HepG2 (cell line): ENCODE results near the gene PRKAR2B. TPM values are rescaled to one million over a fixed set of nuclear protein-coding genes. Genes with fewer than 3 reads are reported as not detected.

ENCODE experiments used
- ATAC-seq: fragments of 200-7000 bp; cut with Tn5 transposase; 3 replicates; pipeline ENCODE4 v1.9.1; 2020; ENCODE audit warnings: mild to moderate bottlenecking, moderate library complexity
- BruUV-seq: library from RNA; stranded (reverse); fragments of 400-500 nt; replicated peaks from 2 replicates; lab custom pipeline; 2021; lab: Mats Ljungman, UMichigan
- CTCF ChIA-PET: fragments of 300-600 bp; formaldehyde crosslinking; extraction: SDS; loops from one replicate; lab custom pipeline; 2021; ENCODE audit warnings: low total read pairs, inconsistent platforms, low intra/inter-chr PET ratio; lab: Yijun Ruan, JAX
- POLR2A ChIA-PET: fragments of 350-600 bp; sonication (Branson Sonifier 250); formaldehyde crosslinking; loops from one replicate; lab custom pipeline; 2020; ENCODE audit warnings: antibody characterized with exemption, inconsistent platforms; lab: Yijun Ruan, JAX
- DNase-seq: peaks from one replicate; pipeline ENCODE4 v3.0.0-alpha.2; 2015; ENCODE audit warnings: low spot score
- FAIRE-seq: peaks from 3 replicates; lab custom pipeline; 2011; peaks lifted over from hg19 to GRCh38; lab: Jason Lieb, UNC
- H2AFZ ChIP-seq: one replicate; pipeline ENCODE4 v1.6.1; 2011; ENCODE audit warnings: low read length, inconsistent platforms
- H3K27ac ChIP-seq: fragments of 300-600 bp; 3 replicates; pipeline ENCODE4 v1.8.0; 2011; ENCODE audit warnings: mixed run types, mild to moderate bottlenecking, mixed read lengths, low read length, inconsistent platforms; ENCODE audit not compliant: insufficient read depth; ENCODE audit errors: extremely low read length
- H3K27me3 ChIP-seq, 2 experiments: fragments of 200-600 bp in 1 of 2; 2 replicates in 1 of 2; 3 replicates in 1 of 2; pipeline versions ENCODE4 v1.6.0 to v1.8.0; 2011; ENCODE audit warnings: low read length in 2 of 2, mild to moderate bottlenecking in 2 of 2, moderate library complexity in 2 of 2, inconsistent platforms in 1 of 2; ENCODE audit not compliant: insufficient read depth in 2 of 2, control insufficient read depth in 1 of 2
- H3K36me3 ChIP-seq, 2 experiments: fragments of 200-600 bp in 1 of 2; replicated peaks in 1 of 2; 2 replicates in 1 of 2; 3 replicates in 1 of 2; pipeline versions ENCODE4 v1.5.1 to v1.8.0; 2011; ENCODE audit warnings: low read length in 2 of 2, inconsistent platforms in 1 of 2; ENCODE audit not compliant: insufficient read depth in 2 of 2, control insufficient read depth in 1 of 2
- H3K4me1 ChIP-seq: 2 replicates; pipeline ENCODE4 v1.5.1; 2012; ENCODE audit warnings: low read length, inconsistent platforms; ENCODE audit not compliant: insufficient read depth
- H3K4me2 ChIP-seq: 2 replicates; pipeline ENCODE4 v1.6.0; 2011; ENCODE audit warnings: low read depth, low read length, inconsistent platforms
- H3K4me3 ChIP-seq, 3 experiments: fragments of 200-600 bp in 1 of 3; sonication (generic), shearing (Covaris generic) in 1 of 3; replicated peaks in 1 of 3; 2 replicates each; pipeline ENCODE4 v1.5.1; 2011 to 2016; ENCODE audit warnings: low read length in 3 of 3, inconsistent platforms in 2 of 3, low read depth in 2 of 3, mild to moderate bottlenecking in 2 of 3, control low read depth in 1 of 3, mixed read lengths in 1 of 3; ENCODE audit not compliant: insufficient read depth in 1 of 3
- H3K79me2 ChIP-seq: one replicate; pipeline ENCODE4 v1.6.1; 2011; ENCODE audit warnings: low read length, inconsistent platforms; ENCODE audit not compliant: insufficient read depth
- H3K9ac ChIP-seq: 2 replicates; pipeline ENCODE4 v1.6.0; 2011; ENCODE audit warnings: mild to moderate bottlenecking, low read depth, low read length, inconsistent platforms; ENCODE audit not compliant: insufficient read depth
- H3K9me3 ChIP-seq: 2 replicates; pipeline ENCODE4 v1.5.1; 2012; ENCODE audit warnings: mild to moderate bottlenecking, low read length
- H4K20me1 ChIP-seq: 2 replicates; pipeline ENCODE4 v1.6.0; 2011; ENCODE audit warnings: inconsistent platforms, mild to moderate bottlenecking, low read length, moderate library complexity; ENCODE audit not compliant: insufficient read depth
- GMEB2 ChIP-seq: IDR thresholded peaks from 2 replicates; pipeline ENCODE4 v1.6.1; 2016; ENCODE audit warnings: missing biosample characterization, missing genetic modification reagents, low read depth
- HMGA1 ChIP-seq: sonication (generic); formaldehyde crosslinking; conservative IDR thresholded peaks from 2 replicates; pipeline ENCODE4 v1.4.0; 2020; ENCODE audit warnings: missing genetic modification reagents
- HNRNPLL ChIP-seq: fragments of 200-400 bp; formaldehyde crosslinking; IDR thresholded peaks from 2 replicates; pipeline ENCODE4 v1.6.1; 2017; ENCODE audit warnings: mild to moderate bottlenecking, low read depth, low read length; ENCODE audit not compliant: poor library complexity, severe bottlenecking
- KAT8 ChIP-seq: IDR thresholded peaks from 2 replicates; pipeline ENCODE4 v1.6.1; 2016; ENCODE audit warnings: missing genetic modification reagents, missing compliant biosample characterization
- MXD1 ChIP-seq: sonication (generic); formaldehyde crosslinking; IDR thresholded peaks from 2 replicates; pipeline ENCODE4 v1.4.0; 2020; ENCODE audit warnings: mild to moderate bottlenecking, missing genetic modification reagents
- POLR2AphosphoS2 ChIP-seq: IDR thresholded peaks from 2 replicates; pipeline ENCODE4 v1.6.1; 2011; ENCODE audit warnings: low read depth, low read length, improper control_type of control experiment
- SIN3B ChIP-seq: fragments of 150-350 bp; IDR thresholded peaks from 2 replicates; pipeline ENCODE4 v1.6.1; 2014; ENCODE audit warnings: low read length
- SMARCC2 ChIP-seq: fragments of 450-650 bp; IDR thresholded peaks from 2 replicates; pipeline ENCODE4 v1.6.1; 2017; ENCODE audit warnings: antibody characterized with exemption, mild to moderate bottlenecking
- SYNCRIP ChIP-seq: fragments of 200-400 bp; formaldehyde crosslinking; IDR thresholded peaks from 2 replicates; pipeline ENCODE4 v1.6.1; 2018; ENCODE audit warnings: mild to moderate bottlenecking, low read depth, low read length; ENCODE audit not compliant: insufficient read depth
- TAF1 ChIP-seq: sonication (generic); formaldehyde crosslinking; IDR thresholded peaks from 2 replicates; pipeline ENCODE4 v1.4.0; 2020; ENCODE audit warnings: missing genetic modification reagents
- THYN1 ChIP-seq: sonication (generic); formaldehyde crosslinking; IDR thresholded peaks from 2 replicates; pipeline ENCODE4 v1.8.1; 2023; ENCODE audit warnings: low read depth, mild to moderate bottlenecking, moderate library complexity, missing genetic modification reagents, borderline replicate concordance
- ZFP90 ChIP-seq: sonication (generic); formaldehyde crosslinking; IDR thresholded peaks from 2 replicates; pipeline ENCODE4 v1.8.0; 2022; ENCODE audit warnings: missing genetic modification reagents, mild to moderate bottlenecking, inconsistent platforms, borderline replicate concordance
- ZKSCAN5 ChIP-seq: sonication (generic); formaldehyde crosslinking; IDR thresholded peaks from 2 replicates; pipeline ENCODE4 v1.5.1; 2020; ENCODE audit warnings: mild to moderate bottlenecking, missing genetic modification reagents
- ZNF576 ChIP-seq: sonication (generic); formaldehyde crosslinking; IDR thresholded peaks from 2 replicates; pipeline ENCODE4 v1.4.0; 2020; ENCODE audit warnings: mild to moderate bottlenecking, missing genetic modification reagents
- ZNF672 ChIP-seq: sonication (generic); formaldehyde crosslinking; IDR thresholded peaks from 2 replicates; pipeline ENCODE4 v1.8.1; 2022; ENCODE audit warnings: missing genetic modification reagents
- ZNF747 ChIP-seq: sonication (generic); formaldehyde crosslinking; IDR thresholded peaks from 2 replicates; pipeline ENCODE4 v1.8.1; 2023; ENCODE audit warnings: missing genetic modification reagents, mild to moderate bottlenecking, borderline replicate concordance
- ZNF749 ChIP-seq: sonication (generic); formaldehyde crosslinking; IDR thresholded peaks from 2 replicates; pipeline ENCODE4 v1.8.0; 2022; ENCODE audit warnings: mild to moderate bottlenecking, missing genetic modification reagents, moderate library complexity, borderline replicate concordance
- ZNF878 ChIP-seq: sonication (generic); formaldehyde crosslinking; IDR thresholded peaks from 2 replicates; pipeline ENCODE4 v1.8.1; 2023; ENCODE audit warnings: mild to moderate bottlenecking, missing genetic modification reagents, moderate library complexity
- ZNF883 ChIP-seq: sonication (generic); formaldehyde crosslinking; IDR thresholded peaks from 2 replicates; pipeline ENCODE4 v1.5.1; 2020; ENCODE audit warnings: mild to moderate bottlenecking, missing genetic modification reagents; ENCODE audit errors: not compliant biosample characterization
- ZSCAN21 ChIP-seq: sonication (generic); formaldehyde crosslinking; IDR thresholded peaks from 2 replicates; pipeline ENCODE4 v1.8.0; 2022; ENCODE audit warnings: mild to moderate bottlenecking, missing genetic modification reagents, moderate library complexity, borderline replicate concordance
- WGBS: methylation state at CpG from one replicate; pipeline ENCODE4 v1.1.6; 2017; ENCODE audit warnings: low lambda C conversion rate; 5-methylcytosine and 5-hydroxymethylcytosine counted together
- in situ Hi-C: cut with HindIII; loops from 2 replicates; pipeline ENCODE4 v1.10.0; 2017; ENCODE audit warnings: low pct_unique_long_range_greater_than_20kb; ENCODE audit not compliant: extremely low pct_ligation_motif_present
- intact Hi-C: fragments of 100-400 bp; cut with micrococcal nuclease; formaldehyde crosslinking; loops from one replicate; pipeline ENCODE4 v1.10.0; 2022; ENCODE audit not compliant: unreplicated experiment
- polyA plus RNA-seq, 8 experiments: library from polyadenylated mRNA; depleted of rRNA in 3 of 8; stranded (reverse) in 7 of 8; unstranded in 1 of 8; fragments of >200 nt; fragmentation: Illumina TruSeq in 4 of 8; extraction: Trizol in 4 of 8; gene quantifications; 2 replicates each; pipeline versions ENCODE4 v1.2.1 to v1.2.3, GENCODE V29; 2011 to 2016; ENCODE audit warnings: low read depth in 4 of 8, missing spikeins in 1 of 8, mixed read lengths in 1 of 8; ENCODE audit not compliant: insufficient read depth in 1 of 8
- total RNA-seq, 5 experiments: library from RNA; depleted of rRNA; stranded (reverse); fragments of >200 nt; fragmentation: Illumina TruSeq; extraction: Trizol; gene quantifications; 2 replicates each; pipeline ENCODE4 v1.2.3, GENCODE V29; 2016; ENCODE audit warnings: low read depth in 1 of 5

PRKAR2B gene
- total and polyA plus RNA-seq, 2 of the 13 experiments (the other 11 are each of a cell fraction or from before 2014, with no cell fraction given), result not detected

GRCh38 chr7:107179326-107180164 lies 135.0 kb downstream of the PRKAR2B start:
- peaks cover 6 to 37% of the 10 kb centered on the region in 2 experiments for H3K36me3 ChIP-seq
- H3K27me3 ChIP-seq, result no peaks in the 10 kb centered on the region
- H2AFZ ChIP-seq, result no peak overlapping the region
- H3K4me1 ChIP-seq, result peaks cover 14% of the 10 kb centered on the region
- H4K20me1 ChIP-seq, result peaks cover 35% of the 10 kb centered on the region
- no peak for FAIRE-seq
- H3K4me3 ChIP-seq, result no peak overlapping the region
- no peak overlapping the region for H3K27ac ChIP-seq
- H3K79me2 ChIP-seq, result peaks cover 46% of the 10 kb centered on the region
- in situ Hi-C loops (no loop called here), intact Hi-C loops (no loop called here)
- H3K4me2 ChIP-seq, result no peak overlapping the region
- H3K9me3 ChIP-seq, result no peaks in the 10 kb centered on the region
- 97% methylated on average over 14 of the region's 14 CpGs for WGBS
- DNase-seq, result no peak
- BruUV-seq, result no TSS peak
- ChIA-PET CTCF (no interaction called here), POLR2A (interaction anchor here (3.9 kb wide), 1 partner anchor 11 kb away, joined by 24 read pairs; the partner anchor contains the start of gene HBP1)
- no peak for ATAC-seq
- H3K9ac ChIP-seq, result no peak overlapping the region
- no peak for TF ChIP-seq ZNF672 (CRISPR knock-in tag)
- TF ChIP-seq ZNF749 (CRISPR knock-in tag), result no peak
- no peak for TF ChIP-seq SIN3B
- TF ChIP-seq HMGA1 (CRISPR knock-in tag), result no peak
- TF ChIP-seq ZNF747 (CRISPR knock-in tag), result no peak
- no peak for TF ChIP-seq ZFP90 (CRISPR knock-in tag)
- no peak for TF ChIP-seq GMEB2 (CRISPR knock-in tag)
- TF ChIP-seq ZKSCAN5 (CRISPR knock-in tag), result no peak
- no peak for TF ChIP-seq KAT8
- no peak for TF ChIP-seq HNRNPLL
- no peak for TF ChIP-seq ZSCAN21
- no peak for TF ChIP-seq ZNF576
- no peak for TF ChIP-seq POLR2AphosphoS2
- no peak for TF ChIP-seq ZNF878 (CRISPR knock-in tag)
- TF ChIP-seq TAF1 (CRISPR knock-in tag), result no peak
- no peak for TF ChIP-seq MXD1
- TF ChIP-seq SYNCRIP, result no peak
- no peak for TF ChIP-seq SMARCC2
- TF ChIP-seq ZNF883, result no peak
- TF ChIP-seq THYN1 (CRISPR knock-in tag), result no peak
